HepG2 (cell line): ENCODE data around the gene WDFY1. TPM values are rescaled to one million over a fixed set of nuclear protein-coding genes. Genes with fewer than 3 reads are reported as not detected.

Experiments
- ARID2 ChIP-seq: sonication (generic); formaldehyde crosslinking; IDR thresholded peaks from 2 replicates; pipeline ENCODE4 v1.8.1; 2022; ENCODE audit warnings: mild to moderate bottlenecking, missing genetic modification reagents, borderline replicate concordance
- BRCA1 ChIP-seq: sonication (generic); formaldehyde crosslinking; IDR thresholded peaks from 2 replicates; pipeline ENCODE4 v1.4.0; 2020; ENCODE audit warnings: missing genetic modification reagents
- BRF2 ChIP-seq: sonication (generic); formaldehyde crosslinking; IDR thresholded peaks from 2 replicates; pipeline ENCODE4 v1.8.1; 2022; ENCODE audit warnings: mild to moderate bottlenecking, missing genetic modification reagents
- DNMT1 ChIP-seq: sonication (generic); formaldehyde crosslinking; IDR thresholded peaks from 2 replicates; pipeline ENCODE4 v1.5.1; 2020; ENCODE audit warnings: mild to moderate bottlenecking, missing genetic modification reagents
- ELF3 ChIP-seq: IDR thresholded peaks from 2 replicates; pipeline ENCODE4 v1.6.1; 2016; ENCODE audit warnings: missing genetic modification reagents, missing compliant biosample characterization
- FOXM1 ChIP-seq: sonication (generic); formaldehyde crosslinking; IDR thresholded peaks from 2 replicates; pipeline ENCODE4 v1.5.0; 2020; ENCODE audit warnings: missing genetic modification reagents
- FOXP4 ChIP-seq: sonication (generic); formaldehyde crosslinking; IDR thresholded peaks from 2 replicates; pipeline ENCODE4 v1.4.0; 2020; ENCODE audit warnings: missing genetic modification reagents
- MAFK ChIP-seq, 2 experiments: IDR thresholded peaks in 1 of 2; conservative IDR thresholded peaks in 1 of 2; 2 replicates each; pipeline ENCODE4 v1.6.1; 2011; ENCODE audit warnings: improper control_type of control experiment in 2 of 2, low read length in 2 of 2
- NCOA5 ChIP-seq: sonication (generic); formaldehyde crosslinking; IDR thresholded peaks from 2 replicates; pipeline ENCODE4 v1.4.0; 2020; ENCODE audit warnings: missing genetic modification reagents
- PREB ChIP-seq: sonication (generic); formaldehyde crosslinking; IDR thresholded peaks from 2 replicates; pipeline ENCODE4 v1.4.0; 2020; ENCODE audit warnings: missing genetic modification reagents
- SMC3 ChIP-seq: IDR thresholded peaks from 2 replicates; pipeline ENCODE4 v1.6.1; 2011; ENCODE audit warnings: low read length, improper control_type of control experiment
- ZBTB34 ChIP-seq: sonication (generic); formaldehyde crosslinking; IDR thresholded peaks from 2 replicates; pipeline ENCODE4 v1.8.0; 2022; ENCODE audit warnings: mild to moderate bottlenecking, missing genetic modification reagents
- ZBTB39 ChIP-seq: sonication (generic); formaldehyde crosslinking; IDR thresholded peaks from 2 replicates; pipeline ENCODE4 v1.5.0; 2020; ENCODE audit warnings: missing genetic modification reagents
- ZNF143 ChIP-seq: sonication (generic); formaldehyde crosslinking; IDR thresholded peaks from 2 replicates; pipeline ENCODE4 v1.4.0; 2020; ENCODE audit warnings: missing genetic modification reagents
- ZNF230 ChIP-seq: sonication (generic); formaldehyde crosslinking; IDR thresholded peaks from 2 replicates; pipeline ENCODE4 v1.4.0; 2020; ENCODE audit warnings: mild to moderate bottlenecking, missing genetic modification reagents
- ZNF33A ChIP-seq: sonication (generic); formaldehyde crosslinking; IDR thresholded peaks from 2 replicates; pipeline ENCODE4 v1.5.1; 2020; ENCODE audit warnings: missing genetic modification reagents, mild to moderate bottlenecking, moderate library complexity, borderline replicate concordance
- ZNF644 ChIP-seq: IDR thresholded peaks from 2 replicates; pipeline ENCODE4 v1.6.1; 2016; ENCODE audit warnings: low read depth
- ZNF670 ChIP-seq: sonication (generic); formaldehyde crosslinking; IDR thresholded peaks from 2 replicates; pipeline ENCODE4 v1.8.0; 2022; ENCODE audit warnings: mild to moderate bottlenecking, missing genetic modification reagents, borderline replicate concordance
- ZUFSP ChIP-seq: sonication (generic); formaldehyde crosslinking; IDR thresholded peaks from 2 replicates; pipeline ENCODE4 v1.9.0; 2021; ENCODE audit warnings: missing genetic modification reagents, mild to moderate bottlenecking, borderline replicate concordance
- polyA plus RNA-seq, 8 experiments: library from polyadenylated mRNA; depleted of rRNA in 3 of 8; stranded (reverse) in 7 of 8; unstranded in 1 of 8; fragments of >200 nt; fragmentation: Illumina TruSeq in 4 of 8; extraction: Trizol in 4 of 8; gene quantifications; 2 replicates each; pipeline versions ENCODE4 v1.2.1 to v1.2.3, GENCODE V29; 2011 to 2016; ENCODE audit warnings: low read depth in 4 of 8, missing spikeins in 1 of 8, mixed read lengths in 1 of 8; ENCODE audit not compliant: insufficient read depth in 1 of 8
- total RNA-seq, 5 experiments: library from RNA; depleted of rRNA; stranded (reverse); fragments of >200 nt; fragmentation: Illumina TruSeq; extraction: Trizol; gene quantifications; 2 replicates each; pipeline ENCODE4 v1.2.3, GENCODE V29; 2016; ENCODE audit warnings: low read depth in 1 of 5

WDFY1 gene
- total and polyA plus RNA-seq, 2 of the 13 experiments (the other 11 are each of a cell fraction or from before 2014, with no cell fraction given): 77.0 to 78.4 TPM

- TF ChIP-seq ZUFSP (CRISPR knock-in tag): no peak
- no peak for TF ChIP-seq ZNF230 (CRISPR knock-in tag)
- TF ChIP-seq ZBTB39 (CRISPR knock-in tag): no peak
- no peak for TF ChIP-seq FOXM1 (CRISPR knock-in tag)
- TF ChIP-seq MAFK (conservative IDR thresholded peaks at IDR 0.05 in 1 of 2, IDR thresholded peaks at IDR 0.05 in 1 of 2; ENCODE audit: low read length in 2 of 2): no peak
- TF ChIP-seq ZNF644 (CRISPR knock-in tag): no peak
- TF ChIP-seq NCOA5 (CRISPR knock-in tag): no peak
- no peak for TF ChIP-seq ZBTB34 (CRISPR knock-in tag)
- 0 out of 2 replicates have a peak, but pooled peaks have one; percentile 67 for TF ChIP-seq BRCA1
- no peak for TF ChIP-seq DNMT1 (CRISPR knock-in tag)
- no peak for TF ChIP-seq ZNF143 (CRISPR knock-in tag)
- 0 out of 2 replicates have a peak, but pooled peaks have one; percentile 5 for TF ChIP-seq ELF3 (CRISPR knock-in tag)
- TF ChIP-seq ZNF33A (CRISPR knock-in tag): no peak
- peak; percentile 64 for TF ChIP-seq FOXP4
- TF ChIP-seq SMC3: no peak
- TF ChIP-seq PREB (CRISPR knock-in tag): no peak
- no peak for TF ChIP-seq ARID2 (CRISPR knock-in tag)
- TF ChIP-seq ZNF670: no peak
- no peak for TF ChIP-seq BRF2
These were observed 15.5 kb downstream of the WDFY1 start (continued) for GRCh38 chr2:223929571-223930102.
